HFFc6 (cell line): Measurements from ENCODE around the gene KYAT1. TPM values are rescaled to one million over a fixed set of nuclear protein-coding genes. Genes with fewer than 3 reads are reported as not detected.

Experiments
- DNase-seq: peaks from one replicate; pipeline ENCODE4 v3.0.0-alpha.2; 2018
- H3K27ac Mint-ChIP-seq: 2 replicates; pipeline ENCODE4 v1.8.0; 2020; ENCODE audit warnings: mild to moderate bottlenecking, mixed read lengths
- H3K27me3 Mint-ChIP-seq: 2 replicates; pipeline ENCODE4 v1.8.0; 2021; ENCODE audit warnings: mild to moderate bottlenecking, moderate library complexity, mixed read lengths; ENCODE audit not compliant: insufficient read depth
- H3K36me3 Mint-ChIP-seq: 2 replicates; pipeline ENCODE4 v1.8.0; 2021; ENCODE audit warnings: low read depth, mixed read lengths
- H3K4me1 Mint-ChIP-seq: 2 replicates; pipeline ENCODE4 v1.8.0; 2020; ENCODE audit warnings: low read depth, mixed read lengths
- H3K4me3 Mint-ChIP-seq: 2 replicates; pipeline ENCODE4 v1.8.0; 2020; ENCODE audit warnings: mild to moderate bottlenecking, moderate library complexity, mixed read lengths
- H3K9me3 Mint-ChIP-seq: 2 replicates; pipeline ENCODE4 v1.8.0; 2020; ENCODE audit warnings: mild to moderate bottlenecking, mixed read lengths
- CTCF ChIP-seq: fragments of 200-600 bp; sonication (generic); IDR thresholded peaks from 2 replicates; pipeline ENCODE4 v1.5.0; 2021; ENCODE audit warnings: antibody characterized with exemption, mild to moderate bottlenecking
- total RNA-seq, 6 experiments: library from RNA; stranded (reverse); fragmentation: NEBNext Ultra II Directional; extraction: Animal tissue kit (Norgen Biotek cat#: 25700); gene quantifications; 2 replicates in 1 of 6; 3 replicates in 5 of 6; pipeline ENCODE4 v1.2.3, GENCODE V29; 2021

Gene KYAT1
- total RNA-seq, 6 experiments from 2014 or later, result 6.7 to 9.0 (median 8.3) TPM

GRCh38 chr9:128887914-128888350 lies 6.2 kb upstream of the KYAT1 start:
- Mint-ChIP-seq H3K27me3 (no peaks in the 10 kb centered on the region; the same call in 1 of the 2 replicates), H3K9me3 (no peaks in the 10 kb centered on the region), H3K4me3 (no peak overlapping the region), H3K36me3 (peaks cover 35% of the 10 kb centered on the region), H3K4me1 (peaks cover 71% of the 10 kb centered on the region), H3K27ac (peak overlapping the region; percentile 16; the same call in 1 of the 2 replicates)
- TF ChIP-seq CTCF, result no peak
- no peak for DNase-seq

GRCh38 chr9:128887049-128887448 lies 5.3 kb upstream of the KYAT1 start:
- TF ChIP-seq CTCF, result no peak
- H3K4me1 Mint-ChIP-seq, result peaks cover 63% of the 10 kb centered on the region
- no peaks in the 10 kb centered on the region for H3K9me3 Mint-ChIP-seq
- H3K27ac Mint-ChIP-seq, result no peak overlapping the region
- no peaks in the 10 kb centered on the region; the same call in 1 of the 2 replicates for H3K27me3 Mint-ChIP-seq
- H3K4me3 Mint-ChIP-seq, result no peak overlapping the region
- H3K36me3 Mint-ChIP-seq, result peaks cover 35% of the 10 kb centered on the region
- no peak for DNase-seq

DNA sequence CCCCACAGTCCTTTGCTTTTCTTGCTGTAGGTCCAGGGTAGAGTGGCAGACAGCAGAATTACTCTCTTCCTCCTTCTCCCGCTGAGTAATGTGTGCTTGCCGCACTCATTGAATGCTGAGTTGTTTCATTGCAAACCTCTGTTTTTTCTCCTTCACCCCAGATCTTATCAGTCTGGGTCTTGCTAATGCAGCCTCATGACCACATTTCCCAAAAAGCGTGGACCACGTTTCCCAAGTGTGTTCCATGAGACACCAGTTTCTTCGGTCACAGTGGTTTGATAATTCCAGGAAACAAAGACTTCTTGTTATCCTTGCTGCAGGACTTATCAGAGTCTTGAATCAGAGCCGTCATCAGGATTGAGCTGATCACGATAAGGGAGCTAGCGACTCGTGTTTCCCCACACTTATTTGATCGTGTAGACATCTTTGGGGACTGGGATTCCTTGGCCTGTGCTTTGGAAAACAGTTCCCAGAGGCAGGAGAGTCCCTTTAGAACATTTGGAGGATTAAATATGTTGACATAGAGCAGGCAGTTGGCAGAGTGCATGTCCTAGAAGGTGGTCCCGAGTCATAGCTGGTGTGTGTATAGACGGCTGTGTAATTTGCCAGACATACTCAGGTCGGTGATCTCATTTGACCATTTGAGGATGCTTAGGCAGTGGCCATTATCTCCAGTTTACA lies 4.6 kb upstream of the KYAT1 start:
- DNase-seq, result no peak
- H3K27me3 Mint-ChIP-seq, result no peaks in the 10 kb centered on the region; the same call in 1 of the 2 replicates
- peaks cover 35% of the 10 kb centered on the region for H3K36me3 Mint-ChIP-seq
- H3K9me3 Mint-ChIP-seq, result no peaks in the 10 kb centered on the region
- H3K4me3 Mint-ChIP-seq, result peak overlapping the region; percentile 31; the same call in 1 of the 2 replicates
- no peak for TF ChIP-seq CTCF
- H3K27ac Mint-ChIP-seq, result peak overlapping the region; percentile 66
- H3K4me1 Mint-ChIP-seq, result peaks cover 56% of the 10 kb centered on the region

- peaks cover 37% of the 10 kb centered on the region for H3K36me3 Mint-ChIP-seq
- peaks cover 59% of the 10 kb centered on the region for H3K4me1 Mint-ChIP-seq
- peak overlapping the region; percentile 66 for H3K27ac Mint-ChIP-seq
Measured at GRCh38 chr9:128885798-128886197, 4.0 kb upstream of the KYAT1 start.

DNA sequence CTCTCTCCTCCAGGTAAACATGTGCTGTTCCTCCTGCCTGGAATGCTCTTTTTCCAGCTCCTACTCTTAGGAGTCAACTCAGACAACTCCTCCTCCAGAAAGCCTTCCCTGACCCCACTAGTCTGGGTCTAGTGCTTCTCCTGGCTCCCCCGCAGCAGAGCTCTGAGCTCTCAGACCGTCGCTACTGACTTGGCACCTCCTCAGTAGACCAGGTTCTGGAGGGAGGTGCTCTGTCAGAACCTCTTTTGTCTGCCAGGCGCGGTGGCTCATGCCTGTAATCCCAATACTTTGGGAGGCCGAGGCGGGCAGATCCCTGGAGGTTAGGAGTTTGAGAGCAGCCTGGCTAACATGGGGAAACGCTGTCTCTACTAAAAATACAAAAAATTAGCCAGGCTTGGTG lies 3.6 kb upstream of the KYAT1 start:
- peaks cover 63% of the 10 kb centered on the region for H3K4me1 Mint-ChIP-seq
- DNase-seq, result no peak
- peaks cover 39% of the 10 kb centered on the region for H3K36me3 Mint-ChIP-seq
- no peaks in the 10 kb centered on the region; the same call in 1 of the 2 replicates for H3K27me3 Mint-ChIP-seq
- no peaks in the 10 kb centered on the region for H3K9me3 Mint-ChIP-seq
- H3K4me3 Mint-ChIP-seq, result no peak overlapping the region
- no peak for TF ChIP-seq CTCF
- H3K27ac Mint-ChIP-seq, result peak overlapping the region; percentile 74

More at GRCh38 chr9:128885798-128886197, 4.0 kb upstream of the KYAT1 start:
- Mint-ChIP-seq H3K27me3 (no peaks in the 10 kb centered on the region; the same call in 1 of the 2 replicates), H3K9me3 (no peaks in the 10 kb centered on the region), H3K4me3 (peak overlapping the region; percentile 31; the same call in 1 of the 2 replicates)
- no peak for DNase-seq
- TF ChIP-seq CTCF, result no peak
